ENCODE measurements around the gene AOC1.

DNA sequence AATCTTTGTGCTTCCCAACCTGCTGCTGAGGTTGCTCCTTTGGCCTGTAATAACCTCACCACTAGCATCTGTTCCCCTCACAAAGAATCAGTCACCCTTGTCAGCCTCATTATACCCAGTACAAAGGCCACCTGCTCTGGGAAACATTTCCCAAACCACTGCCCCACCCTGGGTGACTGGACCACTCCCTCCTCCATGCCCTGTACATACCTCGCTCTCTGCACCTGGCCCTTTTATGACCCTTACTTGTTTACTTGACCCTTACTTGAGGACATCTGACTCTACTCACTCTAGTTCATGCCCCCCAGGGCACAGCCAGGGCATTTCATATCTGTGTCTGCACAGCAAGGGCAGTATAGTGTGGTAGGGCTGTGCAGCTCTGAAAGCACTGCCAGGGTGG is 21.4 kb upstream of the AOC1 start:
- TF ChIP-seq CTCF (IDR thresholded peaks at IDR 0.05) (no peak), POLR2A (IDR thresholded peaks at IDR 0.05) (no peak)
